GM13977 (cell line): Measurements from ENCODE around the gene NCAM1.

Experiments
- DNase-seq: peaks from one replicate; pipeline ENCODE4 v3.0.0; 2012; ENCODE audit warnings: low spot score
- CTCF ChIP-seq: IDR thresholded peaks from 2 replicates; pipeline ENCODE4 v1.5.1; 2012; ENCODE audit warnings: mild to moderate bottlenecking, control low read depth; ENCODE audit not compliant: insufficient read depth; ENCODE audit errors: extremely low read depth, missing control alignments
- in situ Hi-C: fragments of 300-500 bp; cut with MboI; formaldehyde crosslinking; loops from one replicate; pipeline ENCODE4 v1.12.0; 2022; ENCODE audit warnings: low sequenced_read_pairs, low pct_unique_long_range_greater_than_20kb, mixed read lengths, inconsistent platforms; ENCODE audit not compliant: unreplicated experiment

Gene NCAM1

GRCh38 chr11:113203141-113203753, 242.0 kb downstream of the NCAM1 start:
- in situ Hi-C loops = no loop called here
- DNase-seq = no peak
- TF ChIP-seq CTCF = no peak

DNA sequence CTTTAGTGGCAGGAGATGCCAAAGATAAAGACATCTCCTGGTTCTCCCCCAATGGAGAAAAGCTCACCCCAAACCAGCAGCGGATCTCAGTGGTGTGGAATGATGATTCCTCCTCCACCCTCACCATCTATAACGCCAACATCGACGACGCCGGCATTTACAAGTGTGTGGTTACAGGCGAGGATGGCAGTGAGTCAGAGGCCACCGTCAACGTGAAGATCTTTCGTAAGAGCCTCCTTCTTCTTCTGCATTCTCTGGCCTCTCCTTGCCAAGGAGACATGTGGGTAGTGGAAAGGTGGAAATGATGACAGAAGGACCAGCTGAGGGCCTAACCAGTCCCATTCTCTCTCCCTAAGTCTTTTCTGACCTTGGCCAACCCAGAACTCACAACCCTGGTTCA, 243.1 kb downstream of the NCAM1 start:
- in situ Hi-C loops = no loop called here
- no peak for DNase-seq
- no peak for TF ChIP-seq CTCF

DNA sequence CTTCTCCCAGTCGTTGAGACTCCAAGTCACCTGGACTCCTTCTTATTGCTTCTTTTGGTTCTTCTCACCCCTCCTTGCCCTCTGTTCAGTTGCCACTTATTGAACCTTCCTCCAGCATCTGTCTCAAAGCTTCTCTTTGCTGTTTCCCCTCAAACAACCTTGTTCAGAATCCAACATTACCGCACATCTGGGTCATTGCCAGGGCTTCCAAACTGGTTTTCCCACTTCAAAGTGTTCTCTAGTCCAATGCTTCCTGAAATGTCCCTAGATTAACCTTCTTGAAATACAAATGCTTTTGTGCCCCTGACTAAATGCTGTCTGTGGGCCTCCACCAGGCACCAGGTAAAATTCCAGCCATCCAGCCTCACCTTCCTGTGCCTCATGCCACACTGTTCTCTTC, 252.3 kb downstream of the NCAM1 start:
- in situ Hi-C loops = no loop called here

DNA sequence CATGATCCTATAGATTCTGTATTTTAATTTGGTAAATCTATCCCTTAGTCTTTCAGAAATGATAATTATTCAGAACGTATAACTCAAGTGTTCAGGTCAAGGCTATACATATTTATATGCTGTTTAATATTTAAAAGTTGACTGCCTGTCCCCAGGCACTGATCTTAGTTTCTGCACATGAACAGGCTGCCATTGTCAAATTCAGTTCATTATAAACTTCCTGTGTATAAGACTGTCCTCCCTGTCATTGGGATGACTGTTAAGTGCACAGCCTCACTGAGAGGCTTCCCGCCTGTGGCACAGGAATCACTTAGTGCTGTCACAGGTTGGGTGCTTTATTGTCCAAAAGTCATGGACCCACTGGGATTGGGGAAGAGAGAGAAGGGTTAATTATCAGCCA, 261.0 kb downstream of the NCAM1 start:
- TF ChIP-seq CTCF = no peak
- no peak for DNase-seq
- in situ Hi-C loops = no loop called here

More for the DNA sequence above, 252.3 kb downstream of the NCAM1 start:
- no peak for TF ChIP-seq CTCF
- no peak for DNase-seq

GRCh38 chr11:113234888-113235287, 273.7 kb downstream of the NCAM1 start:
- in situ Hi-C loops = no loop called here

DNA sequence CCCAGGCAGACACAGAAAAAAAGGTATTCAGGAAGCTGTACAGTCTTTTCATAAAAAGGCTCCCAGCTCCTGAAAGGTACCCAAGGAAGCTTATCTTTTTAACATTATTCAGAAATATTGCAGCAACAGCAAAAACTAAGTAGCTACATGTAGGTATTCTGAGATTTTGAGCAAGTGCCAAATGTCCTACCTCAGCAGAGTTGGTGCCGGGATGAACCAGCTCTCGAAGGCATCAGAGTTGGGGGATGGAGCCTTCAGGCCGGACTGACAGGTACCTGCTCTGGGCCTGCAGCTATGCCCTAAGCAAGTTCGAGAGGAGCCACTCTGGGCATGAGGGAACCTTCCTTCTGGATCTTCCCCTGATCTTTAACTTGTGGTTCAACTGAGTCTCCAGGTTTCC, 276.0 kb downstream of the NCAM1 start:
- in situ Hi-C loops = no loop called here
- no peak for TF ChIP-seq CTCF

More at GRCh38 chr11:113234888-113235287, 273.7 kb downstream of the NCAM1 start:
- no peak for DNase-seq
- no peak for TF ChIP-seq CTCF

More for the DNA sequence above, 276.0 kb downstream of the NCAM1 start:
- DNase-seq = no peak
